SK-N-MC (cell line): ENCODE measurements around the gene KDM6A.
"Not testable (repeated sequence)": the region's sequence is repeated elsewhere in the genome, so short reads cannot be mapped to it uniquely, and the experiment has no call there.

Experiments used
- DNase-seq: peaks from one replicate; pipeline ENCODE4 v3.0.0-alpha.2; 2011; ENCODE audit warnings: low read depth, low spot score
- H3K27ac ChIP-seq: fragments of 200-600 bp; sonication (generic); 2 replicates; pipeline ENCODE4 v1.5.1; 2016; ENCODE audit warnings: mixed run types
- H3K36me3 ChIP-seq: fragments of 200-600 bp; sonication (generic); 2 replicates; pipeline ENCODE4 v1.6.1; 2017; ENCODE audit warnings: antibody characterized with exemption, low read length, mixed read lengths; ENCODE audit not compliant: insufficient read depth
- H3K4me3 ChIP-seq: fragments of 200-600 bp; sonication (generic); 2 replicates; pipeline ENCODE4 v1.5.1; 2016
- H3K9ac ChIP-seq: fragments of 200-600 bp; sonication (generic); 2 replicates; pipeline ENCODE4 v1.8.0; 2017; ENCODE audit warnings: mixed run types, mixed read lengths; ENCODE audit not compliant: insufficient read length
- H3K9me3 ChIP-seq: fragments of 200-600 bp; sonication (generic); 2 replicates; pipeline ENCODE4 v1.6.1; 2017; ENCODE audit warnings: low read depth, mild to moderate bottlenecking, antibody characterized with exemption, low read length, moderate library complexity, mixed read lengths
- EZH2 ChIP-seq: fragments of 200-600 bp; sonication (generic); IDR thresholded peaks from one replicate; pipeline ENCODE4 v1.6.1; 2017; ENCODE audit warnings: antibody characterized with exemption
- FOXP2 ChIP-seq: optimal IDR thresholded peaks from 2 replicates; pipeline ENCODE3; 2011; ENCODE audit warnings: mild to moderate bottlenecking, moderate library complexity; ENCODE audit not compliant: insufficient read depth; ENCODE audit errors: extremely low read length, control extremely low read depth
- POLR2AphosphoS5 ChIP-seq: IDR thresholded peaks from 2 replicates; pipeline ENCODE4 v1.6.1; 2012; ENCODE audit warnings: mild to moderate bottlenecking, low read depth, low read length, borderline replicate concordance

KDM6A gene

GRCh38 chrX:45011131-45011530, 138.1 kb downstream of the KDM6A start:
- Histone ChIP-seq H3K27ac (no peak overlapping the region), H3K36me3 (no peaks in the 10 kb centered on the region), H3K9me3 (no peaks in the 10 kb centered on the region), H3K4me3 (no peak overlapping the region), H3K9ac (no peak overlapping the region)
- DNase-seq = no peak
- TF ChIP-seq POLR2AphosphoS5 (no peak), FOXP2 (no peak), EZH2 (no peak)

GRCh38 chrX:45011597-45011996, 138.6 kb downstream of the KDM6A start:
- DNase-seq = no peak
- Histone ChIP-seq H3K9me3 (no peaks in the 10 kb centered on the region), H3K27ac (no peak overlapping the region), H3K9ac (no peak overlapping the region), H3K36me3 (no peaks in the 10 kb centered on the region), H3K4me3 (no peak overlapping the region)
- TF ChIP-seq POLR2AphosphoS5 (no peak), FOXP2 (no peak), EZH2 (no peak)

DNA sequence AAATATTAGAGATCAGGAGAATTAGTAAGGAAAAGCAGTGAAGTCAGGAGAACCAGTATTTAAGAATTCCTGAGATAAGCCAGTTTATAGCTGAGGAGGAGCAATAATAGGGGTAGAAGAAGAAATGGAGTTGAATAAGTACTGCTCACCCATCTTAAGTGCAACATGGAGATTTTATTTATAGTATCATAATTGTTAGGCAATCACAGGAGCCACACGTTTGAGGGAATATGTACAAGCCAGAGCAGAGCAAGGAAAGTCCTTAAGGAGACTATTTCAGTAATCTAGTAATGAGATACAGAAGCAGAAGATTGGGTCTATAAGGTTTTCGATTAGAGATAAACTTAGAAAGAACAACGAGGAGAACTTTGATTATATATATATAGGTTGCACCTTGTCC, 145.0 kb downstream of the KDM6A start:
- Histone ChIP-seq H3K4me3 (no peak overlapping the region), H3K27ac (no peak overlapping the region), H3K36me3 (no peaks in the 10 kb centered on the region), H3K9me3 (no peaks in the 10 kb centered on the region), H3K9ac (no peak overlapping the region)
- no peak for DNase-seq
- TF ChIP-seq EZH2 = no peak
- no peak for TF ChIP-seq FOXP2
- no peak for TF ChIP-seq POLR2AphosphoS5

DNA sequence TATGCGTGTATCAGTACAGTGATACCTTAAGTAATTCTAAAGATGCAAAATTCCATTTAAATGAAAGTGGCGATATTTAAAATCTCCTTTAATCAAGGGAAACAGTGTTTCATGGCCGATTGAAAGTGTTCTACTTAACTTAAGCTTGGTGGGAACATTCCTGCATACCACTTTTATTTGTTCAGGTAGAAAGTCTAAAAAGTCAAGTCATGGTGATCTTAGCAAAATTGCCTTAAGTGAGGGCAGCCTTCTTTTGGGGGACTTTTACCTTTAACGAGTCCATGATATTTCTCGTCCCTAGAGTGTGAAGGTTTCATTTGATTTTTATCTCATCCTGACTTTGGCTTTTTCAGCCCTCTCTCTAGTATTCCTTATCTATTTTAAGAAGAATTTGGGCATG, 149.2 kb downstream of the KDM6A start:
- no peak overlapping the region for H3K9ac ChIP-seq
- no peak overlapping the region for H3K27ac ChIP-seq
- H3K9me3 ChIP-seq = no peaks in the 10 kb centered on the region
- no peak for DNase-seq
- TF ChIP-seq FOXP2 (no peak), EZH2 (no peak), POLR2AphosphoS5 (no peak)
- no peaks in the 10 kb centered on the region for H3K36me3 ChIP-seq
- H3K4me3 ChIP-seq = no peak overlapping the region

- Histone ChIP-seq H3K36me3 (no peaks in the 10 kb centered on the region), H3K9ac (no peak overlapping the region), H3K4me3 (no peak overlapping the region), H3K9me3 (no peaks in the 10 kb centered on the region), H3K27ac (no peak overlapping the region)
- DNase-seq = no peak
- no peak for TF ChIP-seq FOXP2
- no peak for TF ChIP-seq POLR2AphosphoS5
- TF ChIP-seq EZH2 = no peak
Observed at GRCh38 chrX:45024501-45024900, 151.5 kb downstream of the KDM6A start.

GRCh38 chrX:45026036-45026435, 153.0 kb downstream of the KDM6A start:
- Histone ChIP-seq H3K4me3 (no peak overlapping the region), H3K9ac (no peak overlapping the region), H3K27ac (no peak overlapping the region), H3K36me3 (no peaks in the 10 kb centered on the region), H3K9me3 (no peaks in the 10 kb centered on the region)
- no peak for DNase-seq
- TF ChIP-seq EZH2 (no peak), FOXP2 (no peak)

DNA sequence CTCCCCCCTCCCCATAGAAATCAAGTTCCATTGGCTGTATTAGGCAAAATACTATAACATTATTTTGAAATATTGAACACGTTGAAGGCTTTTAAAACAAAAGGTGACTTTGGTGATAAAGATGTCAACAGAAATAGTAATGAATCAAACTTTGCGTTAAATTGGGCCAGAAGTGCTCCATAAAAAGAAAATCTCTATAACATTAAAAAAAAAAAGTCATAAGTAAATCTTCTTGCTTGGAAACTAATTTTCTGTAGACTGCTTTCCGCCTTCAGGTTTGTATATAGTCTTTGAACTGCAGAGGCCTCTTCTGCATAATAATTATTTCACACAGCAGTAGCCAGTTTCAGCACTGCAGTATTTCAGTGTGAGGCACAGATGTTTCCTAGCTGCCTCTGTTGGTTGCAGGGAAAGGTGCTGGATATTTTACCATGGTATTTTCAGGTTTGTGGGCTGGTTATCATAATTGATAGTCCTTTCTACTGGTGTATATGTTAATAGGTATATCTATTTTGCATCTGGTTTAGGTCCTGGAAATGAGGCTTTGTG, 158.9 kb downstream of the KDM6A start:
- Histone ChIP-seq H3K4me3 (no peak overlapping the region), H3K9me3 (no peaks in the 10 kb centered on the region), H3K27ac (no peak overlapping the region), H3K9ac (no peak overlapping the region), H3K36me3 (no peaks in the 10 kb centered on the region; the same call in 1 of the 2 replicates)
- DNase-seq = no peak
- no peak for TF ChIP-seq EZH2
- no peak for TF ChIP-seq POLR2AphosphoS5
- TF ChIP-seq FOXP2 = no peak

GRCh38 chrX:45035071-45035470, 162.1 kb downstream of the KDM6A start:
- no peak for DNase-seq
- Histone ChIP-seq H3K27ac (no peak overlapping the region), H3K9me3 (no peaks in the 10 kb centered on the region), H3K36me3 (peaks cover 5% of the 10 kb centered on the region), H3K9ac (no peak overlapping the region), H3K4me3 (no peak overlapping the region)
- no peak for TF ChIP-seq EZH2
- no peak for TF ChIP-seq FOXP2
- no peak for TF ChIP-seq POLR2AphosphoS5

GRCh38 chrX:45036161-45036560, 163.2 kb downstream of the KDM6A start:
- DNase-seq = no peak
- Histone ChIP-seq H3K36me3 (peaks cover 5% of the 10 kb centered on the region), H3K4me3 (no peak overlapping the region), H3K9me3 (no peaks in the 10 kb centered on the region), H3K27ac (no peak overlapping the region), H3K9ac (no peak overlapping the region)
- TF ChIP-seq FOXP2 (no peak), POLR2AphosphoS5 (no peak), EZH2 (no peak)

DNA sequence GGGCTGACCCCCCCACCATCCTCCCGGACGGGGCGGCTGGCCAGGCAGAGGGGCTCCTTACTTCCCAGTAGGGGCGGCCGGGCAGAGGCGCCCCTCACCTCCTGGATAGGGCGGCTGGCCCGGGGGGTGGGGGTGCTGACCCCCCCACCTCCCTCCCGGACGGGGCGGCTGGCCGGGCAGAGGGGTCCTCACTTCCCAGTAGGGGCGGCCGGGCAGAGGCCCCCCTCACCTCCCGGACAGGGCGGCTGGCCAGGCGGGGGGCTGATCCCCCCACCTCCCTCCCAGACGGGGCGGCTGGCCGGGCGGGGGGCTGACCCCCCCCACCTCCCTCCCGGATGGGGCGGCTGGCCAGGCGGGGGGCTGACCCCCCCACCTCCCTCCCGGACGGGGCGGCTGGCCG, 167.1 kb downstream of the KDM6A start:
- not testable (repeated sequence) for H3K4me3 ChIP-seq, H3K9ac ChIP-seq, H3K9me3 ChIP-seq

More for the DNA sequence above, 167.1 kb downstream of the KDM6A start:
- not testable (repeated sequence) for H3K27ac ChIP-seq, DNase-seq, H3K36me3 ChIP-seq
